Activated CD8-positive, alpha-beta memory T cell treated with anti-CD3 and anti-CD28 coated beads, Interleukin-2, amount 10 ng/mL, durations not matched to agents 7 days and 5 days (primary cell): ENCODE data around the gene TRPM2. TPM values are rescaled to one million over a fixed set of nuclear protein-coding genes. Genes with fewer than 3 reads are reported as not detected.

ENCODE experiments used
- ATAC-seq: fragments of 150-1000 bp; cut with Tn5 transposase; one replicate; pipeline ENCODE4 v1.10.0; 2021; ENCODE audit warnings: moderate library complexity
- CTCF ChIA-PET: fragments of 350-600 bp; sonication (Branson Sonifier 250); formaldehyde crosslinking; loops from one replicate; lab custom pipeline; 2021; ENCODE audit warnings: antibody characterized with exemption; lab: Charles Lee
- DNase-seq: peaks from one replicate; pipeline ENCODE4 v3.0.0-alpha.2; 2020
- H3K27ac Mint-ChIP-seq: one replicate; pipeline ENCODE4 v1.8.0; 2021; ENCODE audit warnings: mild to moderate bottlenecking, mixed read lengths
- H3K27me3 Mint-ChIP-seq: one replicate; pipeline ENCODE4 v1.8.0; 2021; ENCODE audit warnings: mixed read lengths
- H3K36me3 Mint-ChIP-seq: one replicate; pipeline ENCODE4 v1.8.0; 2021; ENCODE audit warnings: mild to moderate bottlenecking, mixed read lengths
- H3K4me1 Mint-ChIP-seq: one replicate; pipeline ENCODE4 v1.8.0; 2021; ENCODE audit warnings: mixed read lengths
- H3K4me3 Mint-ChIP-seq: one replicate; pipeline ENCODE4 v1.8.0; 2021; ENCODE audit warnings: mild to moderate bottlenecking, moderate library complexity, mixed read lengths
- H3K9me3 Mint-ChIP-seq: one replicate; pipeline ENCODE4 v1.8.0; 2022; ENCODE audit warnings: low read depth, mixed read lengths
- total RNA-seq, 2 experiments: library from RNA; stranded (reverse); gene quantifications; one replicate each; pipeline ENCODE4 v1.2.3, GENCODE V29; 2021

The TRPM2 gene
- 10 to 100 TPM; 21.2 to 32.7 TPM for total RNA-seq

- Mint-ChIP-seq H3K4me3 (peak within 1 kb of the TSS; percentile 79), H3K36me3 (peaks cover 32% of the 10 kb centered on the region), H3K27me3 (peaks cover 22% of the 10 kb centered on the region), H3K9me3 (peaks cover under 1% of the 10 kb centered on the region), H3K27ac (peak within 1 kb of the TSS; percentile 87), H3K4me1 (peaks cover 53% of the 10 kb centered on the region)
- CTCF ChIA-PET = interaction anchor here (1.1 to 1.2 kb wide), 5 partner anchors 8 to 535 kb away, joined by 3 to 5 read pairs (median 4); no protein-coding TSS in a partner anchor
- peak; percentile 90 for ATAC-seq
- peak; percentile 77 for DNase-seq
Measured at GRCh38 chr21:44353191-44353970, at the start of gene TRPM2. TSS of gene TRPM2 (plus strand) at chr21:44353621. CDS start at chr21:44353701, 80 bp downstream.

GRCh38 chr21:44304011-44304616 is 49.3 kb upstream of the TRPM2 start:
- ATAC-seq (no peak), DNase-seq (no peak)
- no peaks in the 10 kb centered on the region for H3K27me3 Mint-ChIP-seq
- H3K9me3 Mint-ChIP-seq = no peaks in the 10 kb centered on the region
- no peak overlapping the region for H3K27ac Mint-ChIP-seq
- H3K4me1 Mint-ChIP-seq = peaks cover 31% of the 10 kb centered on the region
- H3K36me3 Mint-ChIP-seq = peaks cover 9% of the 10 kb centered on the region
- H3K4me3 Mint-ChIP-seq = no peak overlapping the region
- CTCF ChIA-PET = interaction anchor here (1.7 to 2.4 kb wide), 2 partner anchors 36 to 176 kb away, joined by 4 to 10 read pairs; no protein-coding TSS in a partner anchor

DNA sequence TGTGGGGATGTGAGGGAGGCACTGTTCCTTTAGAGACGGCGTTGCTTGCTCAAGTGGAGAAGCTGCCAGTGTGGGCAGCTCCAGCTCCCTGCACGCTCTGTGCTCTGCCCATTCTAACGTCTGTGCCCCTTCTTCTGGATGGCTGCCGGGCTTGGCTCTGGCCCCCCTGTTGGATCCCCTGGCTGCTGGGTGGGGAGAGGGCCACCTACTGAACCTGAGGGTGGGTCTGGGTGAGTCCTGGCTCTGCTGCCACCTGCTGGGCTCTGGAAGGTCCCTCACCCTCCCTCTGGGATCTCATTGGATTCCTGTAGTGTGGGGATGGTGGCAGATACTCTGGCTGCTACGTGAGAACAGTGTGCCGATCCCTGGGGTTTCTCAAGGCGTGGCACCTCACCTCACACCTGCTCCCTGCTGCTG is 48.5 kb upstream of the TRPM2 start:
- Mint-ChIP-seq H3K36me3 (peaks cover 9% of the 10 kb centered on the region), H3K4me3 (no peak overlapping the region), H3K27ac (no peak overlapping the region), H3K9me3 (no peaks in the 10 kb centered on the region), H3K27me3 (no peaks in the 10 kb centered on the region), H3K4me1 (peaks cover 28% of the 10 kb centered on the region)
- DNase-seq (peak; percentile 57), ATAC-seq (peak; percentile 32)
- CTCF ChIA-PET = interaction anchor here (1.1 to 2.4 kb wide), 2 partner anchors 9 to 175 kb away, joined by 3 to 10 read pairs; no protein-coding TSS in a partner anchor

GRCh38 chr21:44305691-44306090 is 47.7 kb upstream of the TRPM2 start:
- CTCF ChIA-PET = interaction anchor here (1.1 kb wide), 1 partner anchor 8 kb away, joined by 3 read pairs; no protein-coding TSS in a partner anchor
- DNase-seq (no peak), ATAC-seq (no peak)
- H3K36me3 Mint-ChIP-seq = peaks cover 9% of the 10 kb centered on the region
- no peak overlapping the region for H3K4me3 Mint-ChIP-seq
- H3K27ac Mint-ChIP-seq = no peak overlapping the region
- no peaks in the 10 kb centered on the region for H3K9me3 Mint-ChIP-seq
- no peaks in the 10 kb centered on the region for H3K27me3 Mint-ChIP-seq
- H3K4me1 Mint-ChIP-seq = peaks cover 28% of the 10 kb centered on the region

DNA sequence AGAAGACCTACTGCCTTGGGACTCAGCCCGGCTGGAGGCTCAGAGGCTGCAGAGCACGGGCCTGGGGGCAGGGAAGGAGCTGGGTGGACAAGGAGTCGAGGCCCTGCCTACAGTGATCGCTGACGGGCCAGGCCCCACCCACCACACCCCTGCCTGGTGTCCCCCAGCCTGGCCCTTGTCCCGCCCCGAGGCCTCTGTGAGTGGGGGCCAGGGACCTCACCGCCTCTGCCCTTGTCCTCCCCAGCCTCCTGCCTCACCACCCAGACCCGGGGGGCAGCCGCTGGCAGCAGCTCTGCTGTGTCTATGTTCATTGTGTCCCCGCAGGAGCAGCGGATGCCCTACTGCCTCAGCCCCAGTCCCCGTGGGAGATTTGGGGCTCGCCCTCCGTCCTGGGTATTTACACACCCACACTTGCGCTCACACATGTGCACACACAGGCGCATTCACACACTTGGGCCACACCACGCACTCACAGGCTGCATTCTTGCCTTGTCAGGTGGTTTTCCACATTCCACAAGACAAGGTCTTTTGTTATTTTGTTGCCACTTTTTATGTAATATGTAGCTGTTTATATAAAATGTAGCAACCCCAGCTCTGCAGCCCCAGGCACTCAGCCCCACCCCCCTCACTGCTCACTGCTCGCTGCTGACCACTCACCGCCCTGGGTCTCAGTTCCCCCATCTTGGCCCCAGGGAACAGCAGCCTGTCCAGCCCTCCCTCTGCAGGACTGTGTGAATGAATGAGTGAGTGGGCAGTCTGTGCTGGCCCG is 46.3 kb upstream of the TRPM2 start:
- H3K9me3 Mint-ChIP-seq = no peaks in the 10 kb centered on the region
- H3K36me3 Mint-ChIP-seq = peaks cover 15% of the 10 kb centered on the region
- no peak overlapping the region for H3K27ac Mint-ChIP-seq
- CTCF ChIA-PET = interaction anchor here (0.6 kb wide), 1 partner anchor 38 kb away, joined by 3 read pairs; no protein-coding TSS in a partner anchor
- H3K4me3 Mint-ChIP-seq = no peak overlapping the region
- no peaks in the 10 kb centered on the region for H3K27me3 Mint-ChIP-seq
- ATAC-seq (no peak), DNase-seq (no peak)
- peaks cover 17% of the 10 kb centered on the region for H3K4me1 Mint-ChIP-seq

DNA sequence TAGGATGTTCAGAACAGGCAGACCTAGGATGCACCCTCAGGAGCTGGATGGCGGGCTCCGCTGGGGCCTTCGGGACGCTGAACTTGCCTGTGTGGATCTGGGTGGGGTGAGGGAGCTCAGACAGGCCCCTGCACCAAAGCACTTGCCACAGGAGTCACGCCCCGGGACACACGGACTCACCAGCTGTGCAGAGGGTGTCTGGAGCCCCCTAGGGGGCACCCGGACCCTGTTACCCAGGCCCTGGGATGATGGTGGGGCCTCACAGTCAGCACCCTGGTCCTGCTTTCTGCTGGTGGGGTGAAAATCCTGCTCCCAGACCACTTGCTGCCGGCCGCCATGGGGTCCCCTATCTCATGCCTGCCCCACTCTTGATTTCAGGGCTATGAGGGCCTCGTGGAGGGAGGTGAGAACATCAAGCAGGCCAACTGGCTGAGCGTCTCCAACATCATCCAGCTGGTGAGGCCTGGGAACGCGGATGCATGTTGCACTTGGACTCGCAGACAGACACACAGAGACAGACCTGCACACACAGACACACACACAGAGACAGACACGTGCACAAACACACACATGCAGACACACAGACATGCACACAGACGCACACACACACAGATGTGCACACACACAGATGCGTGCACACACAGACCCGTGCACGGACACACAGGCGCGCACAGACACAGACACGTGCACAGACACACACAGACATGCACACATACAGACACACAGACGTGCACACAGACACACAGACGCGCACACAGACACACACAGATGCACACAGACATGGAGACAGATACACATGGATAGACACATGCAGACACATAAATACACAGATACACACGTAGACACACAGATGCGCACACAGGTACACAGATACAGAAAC is 42.6 kb upstream of the TRPM2 start:
- no peak for ATAC-seq
- Mint-ChIP-seq H3K9me3 (no peaks in the 10 kb centered on the region), H3K27me3 (no peaks in the 10 kb centered on the region), H3K27ac (no peak overlapping the region), H3K4me1 (no peaks in the 10 kb centered on the region), H3K36me3 (peaks cover 13% of the 10 kb centered on the region), H3K4me3 (no peak overlapping the region)
- DNase-seq = no peak
- CTCF ChIA-PET = no interaction called here

DNA sequence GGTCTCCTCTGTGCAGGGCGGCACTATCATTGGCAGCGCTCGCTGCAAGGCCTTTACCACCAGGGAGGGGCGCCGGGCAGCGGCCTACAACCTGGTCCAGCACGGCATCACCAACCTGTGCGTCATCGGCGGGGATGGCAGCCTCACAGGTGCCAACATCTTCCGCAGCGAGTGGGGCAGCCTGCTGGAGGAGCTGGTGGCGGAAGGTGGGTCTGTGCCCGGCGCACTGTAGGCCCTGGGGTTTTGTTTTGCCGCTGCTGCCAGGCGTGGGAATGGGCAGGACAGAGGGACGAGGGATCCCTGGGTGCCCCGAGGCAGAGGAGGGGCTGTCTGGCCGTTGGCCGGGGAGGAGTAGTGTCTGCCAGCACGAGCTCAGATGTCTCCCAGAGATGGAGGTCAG is 41.3 kb upstream of the TRPM2 start:
- CTCF ChIA-PET = no interaction called here
- Mint-ChIP-seq H3K9me3 (no peaks in the 10 kb centered on the region), H3K4me1 (no peaks in the 10 kb centered on the region), H3K27ac (no peak overlapping the region), H3K27me3 (no peaks in the 10 kb centered on the region), H3K4me3 (no peak overlapping the region), H3K36me3 (peaks cover 14% of the 10 kb centered on the region)
- no peak for ATAC-seq
- no peak for DNase-seq

DNA sequence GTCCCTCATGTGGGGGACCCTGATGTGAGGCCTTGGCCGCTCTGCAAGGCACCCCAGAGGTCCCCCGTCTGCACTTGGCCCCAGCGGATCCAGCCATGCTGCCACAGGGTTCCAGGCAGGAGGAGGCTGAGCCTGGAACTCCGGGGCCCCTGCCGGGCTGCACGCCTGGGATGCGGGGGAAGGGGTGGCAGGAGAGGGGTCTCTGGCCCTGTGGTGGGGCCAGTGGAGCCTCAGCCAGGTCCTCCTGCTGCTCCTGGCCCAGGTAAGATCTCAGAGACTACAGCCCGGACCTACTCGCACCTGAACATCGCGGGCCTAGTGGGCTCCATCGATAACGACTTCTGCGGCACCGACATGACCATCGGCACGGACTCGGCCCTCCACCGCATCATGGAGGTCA is 40.7 kb upstream of the TRPM2 start:
- H3K4me1 Mint-ChIP-seq = no peaks in the 10 kb centered on the region
- CTCF ChIA-PET = no interaction called here
- H3K27ac Mint-ChIP-seq = no peak overlapping the region
- ATAC-seq (no peak), DNase-seq (no peak)
- H3K36me3 Mint-ChIP-seq = peaks cover 12% of the 10 kb centered on the region
- no peaks in the 10 kb centered on the region for H3K9me3 Mint-ChIP-seq
- H3K4me3 Mint-ChIP-seq = no peak overlapping the region
- no peaks in the 10 kb centered on the region for H3K27me3 Mint-ChIP-seq

DNA sequence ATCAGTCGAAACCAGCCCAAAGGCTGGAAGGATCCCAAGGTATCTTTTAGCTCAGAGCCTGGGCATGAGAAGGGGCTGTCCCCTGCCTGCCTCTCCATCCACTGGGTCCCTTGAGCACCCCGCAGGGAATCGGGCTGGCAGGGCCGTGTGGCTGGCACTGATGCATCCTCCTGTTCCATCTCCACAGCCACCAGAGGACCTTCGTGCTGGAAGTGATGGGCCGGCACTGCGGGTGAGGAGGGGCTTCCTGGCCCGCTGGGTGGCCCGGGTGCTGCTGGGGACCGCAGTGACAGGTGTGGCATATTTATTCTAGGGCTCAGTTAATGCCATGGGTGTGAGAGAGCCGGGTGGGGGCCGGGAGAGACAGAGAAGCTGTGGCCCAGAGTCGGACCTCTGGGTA is 40.0 kb upstream of the TRPM2 start:
- no peak overlapping the region for H3K27ac Mint-ChIP-seq
- no peaks in the 10 kb centered on the region for H3K9me3 Mint-ChIP-seq
- H3K4me1 Mint-ChIP-seq = no peaks in the 10 kb centered on the region
- CTCF ChIA-PET = interaction anchor here (1.2 kb wide), 1 partner anchor 8 kb away, joined by 3 read pairs; no protein-coding TSS in a partner anchor
- H3K36me3 Mint-ChIP-seq = peaks cover 9% of the 10 kb centered on the region
- no peak overlapping the region for H3K4me3 Mint-ChIP-seq
- ATAC-seq (no peak), DNase-seq (no peak)
- H3K27me3 Mint-ChIP-seq = no peaks in the 10 kb centered on the region

DNA sequence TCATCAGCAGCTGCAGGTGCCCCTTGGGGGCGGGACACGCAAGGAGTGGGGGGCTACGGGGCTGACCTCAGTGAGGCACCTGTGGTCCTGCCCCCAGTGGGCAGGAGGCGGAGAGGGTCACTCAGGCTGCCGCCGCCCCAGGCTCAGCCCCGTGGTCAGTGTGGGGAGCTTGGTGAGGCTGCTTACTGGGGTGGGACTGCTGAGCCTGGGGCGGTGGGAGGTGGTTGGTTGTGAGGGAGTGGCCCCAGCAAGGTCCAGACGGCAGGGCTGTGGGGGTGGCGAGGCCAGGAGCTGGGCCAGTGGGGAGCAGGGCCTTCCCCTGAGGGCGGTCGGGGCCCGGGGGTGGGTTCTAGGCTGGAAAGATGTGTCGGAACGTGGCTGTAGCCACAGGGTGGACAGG is 39.3 kb upstream of the TRPM2 start:
- CTCF ChIA-PET = interaction anchor here (1.2 kb wide), 1 partner anchor 9 kb away, joined by 3 read pairs; no protein-coding TSS in a partner anchor
- no peak overlapping the region for H3K27ac Mint-ChIP-seq

DNA sequence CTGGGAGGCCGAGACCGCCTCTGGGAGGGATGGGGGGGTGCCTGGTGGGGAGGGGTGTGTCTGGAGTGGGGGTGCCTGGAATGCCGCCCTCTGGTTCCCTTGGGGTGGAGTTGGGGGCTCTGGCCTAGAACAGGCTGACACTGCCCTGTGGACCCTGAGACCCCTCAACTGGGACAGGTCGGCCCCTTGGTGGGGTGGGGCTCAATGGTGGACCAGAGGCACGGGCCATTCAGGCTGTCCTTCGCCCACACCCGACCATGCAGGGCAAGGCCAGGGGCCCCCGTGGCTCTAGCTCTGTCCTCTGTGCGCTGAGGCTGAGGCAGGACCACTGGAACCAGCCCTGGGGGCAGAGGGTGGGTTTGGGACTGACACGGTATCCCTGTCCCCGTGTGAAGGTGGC is 38.9 kb upstream of the TRPM2 start:
- no peak for ATAC-seq
- H3K9me3 Mint-ChIP-seq = no peaks in the 10 kb centered on the region
- CTCF ChIA-PET = interaction anchor here (1.2 kb wide), 1 partner anchor 9 kb away, joined by 3 read pairs; no protein-coding TSS in a partner anchor
- no peaks in the 10 kb centered on the region for H3K27me3 Mint-ChIP-seq
- no peak overlapping the region for H3K27ac Mint-ChIP-seq
- H3K4me1 Mint-ChIP-seq = no peaks in the 10 kb centered on the region
- DNase-seq = no peak
- H3K4me3 Mint-ChIP-seq = no peak overlapping the region
- H3K36me3 Mint-ChIP-seq = peaks cover 10% of the 10 kb centered on the region

More for the DNA sequence above, 39.3 kb upstream of the TRPM2 start:
- no peaks in the 10 kb centered on the region for H3K9me3 Mint-ChIP-seq
- no peak for ATAC-seq
- H3K27me3 Mint-ChIP-seq = no peaks in the 10 kb centered on the region
- no peaks in the 10 kb centered on the region for H3K4me1 Mint-ChIP-seq
- DNase-seq = no peak
- peaks cover 10% of the 10 kb centered on the region for H3K36me3 Mint-ChIP-seq
- no peak overlapping the region for H3K4me3 Mint-ChIP-seq

GRCh38 chr21:44315691-44316203 is 37.7 kb upstream of the TRPM2 start:
- no peaks in the 10 kb centered on the region for H3K27me3 Mint-ChIP-seq
- H3K36me3 Mint-ChIP-seq = peaks cover 10% of the 10 kb centered on the region
- H3K4me3 Mint-ChIP-seq = no peak overlapping the region
- ATAC-seq (no peak), DNase-seq (no peak)
- no peaks in the 10 kb centered on the region for H3K9me3 Mint-ChIP-seq
- H3K27ac Mint-ChIP-seq = peak overlapping the region; percentile 43
- no peaks in the 10 kb centered on the region for H3K4me1 Mint-ChIP-seq
- CTCF ChIA-PET = interaction anchor here (1.0 kb wide), 1 partner anchor 18 kb away, joined by 4 read pairs; no protein-coding TSS in a partner anchor
